Right ventricle myocardium superior (tissue), 1 donor: Measurements from ENCODE around the gene VPREB3. TPM values are rescaled to one million over a fixed set of nuclear protein-coding genes. Genes with fewer than 3 reads are reported as not detected.

Experiments used
- ATAC-seq: fragments of 200-7000 bp; cut with Tn5 transposase; one replicate; pipeline ENCODE4 v1.9.1; 2020; ENCODE audit warnings: mild to moderate bottlenecking; ENCODE audit not compliant: poor library complexity
- DNase-seq: peaks from one replicate; pipeline ENCODE4 v3.0.0-alpha.2; 2020
- intact Hi-C: fragments of 100-400 bp; cut with DNase I; formaldehyde crosslinking; loops from one replicate; pipeline ENCODE4 v1.11.2; 2022
- total RNA-seq: library from RNA; stranded (reverse); fragmentation: NEBNext Ultra II Directional; extraction: Animal tissue kit (Norgen Biotek cat#: 25700); gene quantifications from one replicate; pipeline ENCODE4 v1.2.1, GENCODE V29; 2021
- donor health status: DM: no; HTN: yes; CAD: no; lungs with severe emphysema.

VPREB3 gene
- total RNA-seq, 1 donor from 2014 or later = 0.51 TPM

DNA sequence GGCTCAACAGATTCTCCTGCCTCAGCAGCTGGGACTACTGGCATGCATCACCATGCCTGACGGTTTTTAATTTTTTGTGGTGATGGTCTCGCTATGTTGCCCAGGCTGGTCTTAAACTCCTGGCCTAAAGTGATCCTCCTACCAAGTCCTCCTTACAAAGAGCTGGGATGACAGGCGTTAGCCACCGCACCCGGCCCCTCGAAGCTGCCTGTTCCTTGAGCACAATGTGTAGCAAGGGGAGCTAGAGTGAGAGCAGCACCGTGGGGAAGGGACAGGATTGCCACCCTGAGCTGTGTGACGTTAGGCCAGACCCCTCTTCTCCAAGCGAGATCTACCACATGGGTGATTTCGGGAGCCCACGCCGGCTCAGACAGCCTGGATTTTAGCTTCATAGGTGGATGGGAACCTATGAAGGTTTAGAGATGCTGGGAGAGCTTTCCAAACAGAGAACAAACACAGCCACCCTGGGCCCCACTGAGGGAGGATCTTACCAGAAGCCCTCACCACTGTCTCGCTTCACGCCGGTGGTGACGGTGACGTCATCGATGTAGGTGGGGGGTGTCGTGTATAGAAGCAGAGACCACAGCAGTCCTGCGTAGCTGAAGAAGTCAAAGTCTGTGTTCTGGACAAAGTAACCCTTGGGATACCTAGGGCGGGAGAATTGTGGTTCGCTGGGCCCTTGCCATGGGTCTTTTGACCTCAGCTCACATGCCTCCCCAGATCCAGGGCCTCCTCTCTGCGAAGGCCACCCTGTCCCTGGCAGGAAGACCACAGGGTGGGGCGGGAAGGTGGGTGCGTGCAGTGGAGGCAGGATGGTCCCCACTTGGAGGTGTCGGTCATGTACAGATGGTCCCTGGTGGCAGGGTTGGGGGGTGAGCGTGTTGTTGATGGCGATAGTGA lies 40.3 kb downstream of the VPREB3 start:
- ATAC-seq = no peak
- no peak for DNase-seq
- intact Hi-C loops = no loop called here

DNA sequence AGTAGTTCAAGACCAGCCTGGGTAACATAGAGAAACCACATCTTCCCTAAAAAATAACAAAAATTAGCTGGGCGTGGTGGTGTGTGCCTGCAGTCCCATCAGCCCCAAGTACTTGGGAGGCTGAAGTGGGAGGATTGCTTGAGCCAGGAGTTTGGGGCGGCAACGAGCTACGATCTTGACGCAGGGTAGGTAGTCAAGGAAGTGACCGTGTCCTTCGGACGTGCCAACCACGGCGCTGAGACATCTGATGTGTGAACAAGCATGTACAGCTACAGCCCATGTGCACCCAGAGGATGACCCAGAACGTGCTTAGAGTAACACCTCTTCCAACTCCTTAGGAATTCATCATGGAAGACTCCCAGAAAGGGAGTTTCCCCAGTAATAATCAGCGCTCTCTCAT lies 42.0 kb downstream of the VPREB3 start:
- no peak for DNase-seq
- ATAC-seq = no peak
- intact Hi-C loops = no loop called here

DNA sequence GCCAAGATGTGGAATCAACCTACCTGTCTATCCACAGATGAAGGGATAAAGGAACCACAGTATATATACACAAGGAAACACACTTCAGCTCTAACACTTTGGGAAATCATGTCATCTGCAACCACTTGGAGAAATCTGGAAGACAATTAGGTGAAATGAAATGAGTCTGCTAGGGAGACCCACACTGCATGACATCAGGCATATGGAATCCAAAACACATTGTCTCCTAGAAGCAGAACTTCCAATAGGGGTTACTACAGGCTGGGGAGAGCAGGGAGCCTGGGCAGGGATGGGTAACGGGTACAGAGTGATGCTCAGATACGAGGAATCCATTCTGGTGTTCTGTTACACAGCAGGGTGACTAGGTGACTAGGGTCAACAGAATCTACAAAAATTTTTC lies 45.1 kb downstream of the VPREB3 start:
- no peak for DNase-seq
- ATAC-seq = no peak
- intact Hi-C loops = no loop called here

DNA sequence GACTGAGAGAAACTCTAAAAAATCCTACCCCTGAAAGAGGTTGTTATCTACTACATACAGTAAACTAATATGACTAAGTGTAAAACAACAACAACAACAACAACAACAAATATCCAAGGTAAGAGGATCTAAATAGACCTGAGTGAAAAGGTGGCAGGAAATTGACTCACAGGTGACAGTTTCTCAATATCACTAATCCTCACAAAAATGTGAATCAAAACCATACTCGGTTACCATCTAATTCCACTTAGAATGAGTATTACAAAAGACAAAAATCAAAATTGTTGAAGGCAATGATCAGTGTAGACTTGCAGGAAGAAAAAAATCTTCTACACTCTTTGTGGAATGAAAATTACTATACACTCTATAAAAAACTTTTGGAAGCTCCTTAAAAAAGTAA lies 46.0 kb downstream of the VPREB3 start:
- DNase-seq = no peak
- intact Hi-C loops = no loop called here
- ATAC-seq = no peak

DNA sequence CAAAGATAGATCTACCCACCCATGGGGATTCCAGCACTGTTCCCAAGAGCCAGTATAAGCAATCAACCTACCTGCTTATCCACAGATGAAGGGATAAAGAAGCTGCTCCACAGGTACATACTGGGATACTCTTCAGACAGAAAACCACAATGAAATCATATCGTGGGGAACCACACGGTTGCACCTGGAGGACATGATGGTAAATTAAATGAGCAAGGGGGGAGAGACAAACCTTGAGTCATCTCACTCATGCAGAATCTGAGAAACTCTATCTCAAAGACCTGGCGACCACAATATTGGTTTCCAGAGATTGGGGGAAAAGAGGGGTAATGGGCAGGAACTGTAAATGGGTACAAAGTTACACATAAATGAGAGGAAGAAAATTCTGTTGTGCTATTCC lies 48.9 kb downstream of the VPREB3 start:
- DNase-seq (no peak), ATAC-seq (no peak)
- intact Hi-C loops = no loop called here

DNA sequence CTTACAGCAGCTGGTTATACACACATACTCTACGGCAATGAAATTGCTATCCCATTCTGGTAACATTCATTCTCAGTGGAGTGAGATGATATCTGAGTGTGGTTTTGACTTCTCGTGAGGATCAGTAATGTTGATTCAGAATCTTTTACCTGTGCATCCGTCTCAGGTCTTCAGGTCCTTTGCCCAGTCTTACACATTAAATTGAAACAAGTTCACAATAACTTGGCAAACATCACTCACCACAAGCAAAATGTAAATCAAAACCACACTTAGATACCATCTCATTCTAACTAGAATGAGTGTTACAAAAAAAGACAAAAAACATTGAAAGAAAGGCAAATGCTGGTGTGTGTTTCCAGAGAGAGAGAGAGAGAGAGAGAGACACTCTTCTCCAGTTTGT lies 49.4 kb downstream of the VPREB3 start:
- ATAC-seq (no peak), DNase-seq (no peak)
- intact Hi-C loops = no loop called here

DNA sequence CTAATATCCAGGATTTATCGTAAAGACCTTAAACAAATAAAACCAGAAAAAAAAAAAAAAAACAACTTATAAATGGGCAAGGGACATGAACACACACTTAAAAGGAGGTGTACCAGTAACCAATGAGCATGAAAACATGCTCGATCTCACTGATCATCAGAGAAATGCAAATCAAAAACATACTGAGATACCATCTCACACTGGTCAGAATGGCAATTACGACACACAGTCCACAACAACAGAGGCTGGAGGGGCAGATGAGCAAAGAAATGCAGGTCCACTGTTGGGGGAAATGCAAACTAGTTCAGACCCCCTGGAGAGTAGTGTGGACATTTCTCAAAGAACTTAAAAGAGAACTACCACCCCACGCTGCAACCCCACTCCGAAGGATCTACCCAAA lies 50.2 kb downstream of the VPREB3 start:
- no peak for DNase-seq
- intact Hi-C loops = no loop called here

More for the DNA sequence above, 50.2 kb downstream of the VPREB3 start:
- no peak for ATAC-seq

Other genes starting within 250 kb of the VPREB3 start
- not detected for gene IGLL1, start 174.1 kb downstream of the VPREB3 start, total RNA-seq
- gene DRICH1, start 122.1 kb downstream of the VPREB3 start, total RNA-seq = 0.16 TPM
- gene RGL4, start 63.4 kb downstream of the VPREB3 start, total RNA-seq = not detected
- gene ZNF70, start 3.3 kb downstream of the VPREB3 start, total RNA-seq = 2.8 TPM
- gene C22orf15, start 8.6 kb upstream of the VPREB3 start, total RNA-seq = not detected
- gene CHCHD10, start 13.5 kb upstream of the VPREB3 start, total RNA-seq = 1,600 TPM
- gene MMP11, start 18.4 kb upstream of the VPREB3 start, total RNA-seq = 25.3 TPM
- 46.6 TPM for gene SMARCB1, start 32.5 kb upstream of the VPREB3 start, total RNA-seq
- 2.8 TPM for gene DERL3, start 84.6 kb upstream of the VPREB3 start, total RNA-seq
- gene SLC2A11, start 103.5 kb upstream of the VPREB3 start, total RNA-seq = 19.8 TPM
- gene MIF, start 140.0 kb upstream of the VPREB3 start, total RNA-seq = 227 TPM
- 3.4 TPM for gene GSTT2B, start 206.8 kb upstream of the VPREB3 start, total RNA-seq
- 1.7 TPM for gene DDTL, start 212.5 kb upstream of the VPREB3 start, total RNA-seq
- gene DDT, start 220.0 kb upstream of the VPREB3 start, total RNA-seq = 148 TPM
- 0.62 TPM for gene GSTT2, start 225.7 kb upstream of the VPREB3 start, total RNA-seq